ENCODE data around the gene CRABP2. TPM values are rescaled to one million over a fixed set of nuclear protein-coding genes. Genes with fewer than 3 reads are reported as not detected.

CRABP2 gene
- total and polyA plus RNA-seq, 2 of the 4 experiments (the other 2 are of a cell fraction) = 6.3 to 15.7 TPM

DNA sequence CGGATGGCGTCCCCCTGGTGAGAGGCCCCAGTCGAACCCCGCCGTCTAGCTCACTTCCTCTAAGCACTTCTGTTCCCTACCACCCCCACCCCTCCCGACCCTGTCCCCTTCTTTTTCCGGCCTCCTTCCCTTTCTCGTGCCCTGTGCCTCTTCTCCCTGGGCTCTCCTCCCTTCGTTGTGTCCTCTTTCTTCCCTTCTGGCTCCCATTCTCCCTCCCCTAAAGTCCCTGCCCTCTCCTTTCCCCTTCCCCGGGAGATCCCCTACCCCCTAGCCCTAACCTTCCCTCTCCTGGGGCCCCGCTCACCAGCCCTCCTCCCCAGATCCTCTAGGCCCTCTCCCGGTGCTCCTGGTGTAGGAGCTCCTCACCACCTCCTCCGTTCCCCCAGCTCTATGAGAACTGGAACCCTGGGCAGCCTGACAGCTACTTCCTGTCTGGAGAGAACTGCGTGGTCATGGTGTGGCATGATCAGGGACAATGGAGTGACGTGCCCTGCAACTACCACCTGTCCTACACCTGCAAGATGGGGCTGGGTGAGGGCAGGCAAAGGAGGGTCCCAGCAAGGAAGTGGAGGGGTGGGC, 47.6 kb downstream of the CRABP2 start:
- Histone ChIP-seq H4K8ac (ENCODE audit: low read depth in 2 of 2, low read length in 2 of 2) (no peak overlapping the region), H2AFZ (replicated peaks; ENCODE audit: low read length, poor library complexity) (peak overlapping the region; percentile 54), H3K4ac (ENCODE audit: low read depth, low read length) (no peak overlapping the region), H2BK5ac (ENCODE audit: low read depth, low read length, poor library complexity, severe bottlenecking) (no peak overlapping the region), H3K18ac (ENCODE audit: low read depth, low read length) (no peak overlapping the region), H2AK5ac (ENCODE audit: low read depth, low read length) (no peak overlapping the region), H3K56ac (ENCODE audit: extremely low read depth, insufficient read depth, low read length) (no peak overlapping the region), H3K36me3 (ENCODE audit: control insufficient read depth, insufficient read depth, low read length) (no peaks in the 10 kb centered on the region), H3K27ac (ENCODE audit: insufficient read depth, low read length) (no peak overlapping the region), H3K4me2 (ENCODE audit: low read depth, low read length) (peak overlapping the region; percentile 59; the same call in 1 of the 2 replicates), H3K27me3 (ENCODE audit: control insufficient read depth, insufficient read depth, low read length) (peaks cover 35% of the 10 kb centered on the region), H4K5ac (ENCODE audit: low read depth, low read length) (no peak overlapping the region), H2AK9ac (replicated peaks; ENCODE audit: low read depth, low read length, poor library complexity) (no peak overlapping the region), H3K23ac (ENCODE audit: low read depth, low read length) (no peak overlapping the region), H4K91ac (ENCODE audit: insufficient read depth, low read depth, low read length) (no peak overlapping the region), H3K4me1 (ENCODE audit: control insufficient read depth, insufficient read depth, low read length) (peaks cover 28% of the 10 kb centered on the region), H3K4me3 (ENCODE audit: insufficient read depth, low read depth, low read length) (no peak overlapping the region), H3K14ac (replicated peaks; ENCODE audit: low read depth, low read length) (no peak overlapping the region), H2BK15ac (ENCODE audit: low read depth, low read length) (no peak overlapping the region), H3K9me3 (ENCODE audit: control insufficient read depth, insufficient read depth, low read length) (no peaks in the 10 kb centered on the region), H4K20me1 (ENCODE audit: insufficient read depth, low read length) (0 out of 2 replicates have a peak, but pooled peaks cover 8% of the 10 kb centered on the region), H3K79me1 (ENCODE audit: low read depth in 1 of 2, low read length in 2 of 2) (peaks cover 0 to 11% of the 10 kb centered on the region in 2 experiments; a peak in 2 of 4 replicates), H3K9me1 (ENCODE audit: insufficient read depth, low read length) (peaks cover 8% of the 10 kb centered on the region), H3K9ac (ENCODE audit: low read depth, low read length) (no peak overlapping the region), H2BK20ac (ENCODE audit: low read depth, low read length) (no peak overlapping the region), H2BK120ac (ENCODE audit: low read depth, low read length) (no peak overlapping the region)
- ATAC-seq (ENCODE audit: low read depth) = no peak
- no peak for DNase-seq
- ChIA-PET POLR2A (ENCODE audit: unreplicated experiment) (interaction anchor here (0.6 kb wide), 1 partner anchor 19 kb away, joined by 8 read pairs; the partner anchor contains the start of gene NES), CTCF (interaction anchor here (1.0 to 1.5 kb wide), 5 partner anchors 21 to 202 kb away, joined by 3 to 5 read pairs (median 3); no protein-coding TSS in a partner anchor)
- in situ Hi-C loops (cut with MboI; ENCODE audit: low sequenced_read_pairs) = loop anchor here (5.0 kb wide), 1 partner anchor 36 kb away; no protein-coding TSS in a partner anchor
- dilution Hi-C loops (cut with HindIII; ENCODE audit: low sequenced_read_pairs, unreplicated experiment) = no loop called here
- 5% methylated on average over 7 of the region's 15 CpGs; no CpG with 5 or more reads in 1 of the 2 experiments for WGBS, 2 experiments (ENCODE audit: extremely low coverage in 2 of 2, insufficient read length in 1 of 2)
- BruUV-seq (replicated peaks) = no TSS peak
- intact Hi-C loops (cut with micrococcal nuclease) = loop anchor here (1.0 to 2.0 kb wide), 2 partner anchors 31 to 73 kb away; no protein-coding TSS in a partner anchor
- TF ChIP-seq RFX5 (IDR thresholded peaks at IDR 0.05; ENCODE audit: low read depth, low read length) = no peak
- TF ChIP-seq RAD21 (IDR thresholded peaks at IDR 0.05; ENCODE audit: low read length) = no peak
- TF ChIP-seq, protein P1, sequence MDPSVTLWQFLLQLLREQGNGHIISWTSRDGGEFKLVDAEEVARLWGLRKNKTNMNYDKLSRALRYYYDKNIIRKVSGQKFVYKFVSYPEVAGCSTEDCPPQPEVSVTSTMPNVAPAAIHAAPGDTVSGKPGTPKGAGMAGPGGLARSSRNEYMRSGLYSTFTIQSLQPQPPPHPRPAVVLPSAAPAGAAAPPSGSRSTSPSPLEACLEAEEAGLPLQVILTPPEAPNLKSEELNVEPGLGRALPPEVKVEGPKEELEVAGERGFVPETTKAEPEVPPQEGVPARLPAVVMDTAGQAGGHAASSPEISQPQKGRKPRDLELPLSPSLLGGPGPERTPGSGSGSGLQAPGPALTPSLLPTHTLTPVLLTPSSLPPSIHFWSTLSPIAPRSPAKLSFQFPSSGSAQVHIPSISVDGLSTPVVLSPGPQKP (IDR thresholded peaks at IDR 0.05; ENCODE audit: borderline replicate concordance, low read depth, low read length) = no peak
- TF ChIP-seq MAFK (IDR thresholded peaks at IDR 0.05; ENCODE audit: low read depth, low read length) = no peak
- TF ChIP-seq SMC3 (IDR thresholded peaks at IDR 0.05; ENCODE audit: low read depth, low read length) = no peak
- TF ChIP-seq CEBPB (IDR thresholded peaks at IDR 0.05; ENCODE audit: low read depth, low read length) = no peak
- TF ChIP-seq RCOR1 (IDR thresholded peaks at IDR 0.05; ENCODE audit: insufficient replicate concordance, low read length) = no peak
- TF ChIP-seq USF2 (IDR thresholded peaks at IDR 0.05; ENCODE audit: low read depth, low read length) = no peak
- no peak for TF ChIP-seq POLR2A (IDR thresholded peaks at IDR 0.05; ENCODE audit: low read depth, low read length)
- TF ChIP-seq MAZ (IDR thresholded peaks at IDR 0.05; ENCODE audit: borderline replicate concordance, low read depth, low read length) = no peak
- TF ChIP-seq CTCF (conservative IDR thresholded peaks at IDR 0.05; ENCODE audit: low read depth, low read length) = no peak
- no peak for TF ChIP-seq FOS (IDR thresholded peaks at IDR 0.05; ENCODE audit: low read depth, low read length)
- TF ChIP-seq NFE2L2 (IDR thresholded peaks at IDR 0.05; ENCODE audit: low read depth, low read length) = no peak
- no peak for TF ChIP-seq MXI1 (IDR thresholded peaks at IDR 0.05; ENCODE audit: borderline replicate concordance, low read depth, low read length)
- TF ChIP-seq BHLHE40 (IDR thresholded peaks at IDR 0.05; ENCODE audit: low read depth, low read length) = no peak
